Suppressor macrophage (primary cell): ENCODE data around the gene TARM1.
"Not testable (repeated sequence)": the region's sequence is repeated elsewhere in the genome, so short reads cannot be mapped to it uniquely, and the experiment has no call there.

Source experiments
- DNase-seq, 4 experiments: peaks; one replicate each; pipeline ENCODE4 v3.0.0-alpha.2; 2020 to 2022

Gene TARM1

GRCh38 chr19:54099190-54099902 lies 18.2 kb upstream of the TARM1 start:
- DNase-seq, result peak; percentile 58 to 78 (median 72)

- DNase-seq, result peak; percentile 32 to 77 (median 56)
Observed at GRCh38 chr19:54096617-54097106, 15.5 kb upstream of the TARM1 start.

GRCh38 chr19:54095859-54096616 lies 14.9 kb upstream of the TARM1 start:
- peak; percentile 31 to 71 (median 52) for DNase-seq

GRCh38 chr19:54095136-54095858 lies 14.1 kb upstream of the TARM1 start:
- DNase-seq, result no peak

GRCh38 chr19:54094426-54095000 lies 13.3 kb upstream of the TARM1 start:
- DNase-seq, result no peak

GRCh38 chr19:54084410-54084809 lies 3.2 kb upstream of the TARM1 start:
- DNase-seq, result no peak

- peak; percentile 51 to 87 (median 74) for DNase-seq
Observed at GRCh38 chr19:54077334-54077733, 3.8 kb downstream of the TARM1 start.

- DNase-seq, result no peak
Observed at GRCh38 chr19:54074851-54075250, 6.3 kb downstream of the TARM1 start.

- DNase-seq, result no peak
Observed at GRCh38 chr19:54073829-54074228, 7.3 kb downstream of the TARM1 start.

GRCh38 chr19:54069470-54069869 lies 11.7 kb downstream of the TARM1 start:
- DNase-seq, result no peak

- DNase-seq, result peak in 1 of 4 experiments; percentile 24
Observed at GRCh38 chr19:54063350-54064116, 17.6 kb downstream of the TARM1 start, which contains the start of gene VSTM1. Gene VSTM1, minus strand, starts transcription at chr19:54063897. Its CDS starts 120 bp downstream, at chr19:54063777.

GRCh38 chr19:54062643-54063042 lies 18.5 kb downstream of the TARM1 start:
- DNase-seq, result peak; percentile 70 to 88 (median 74)

- peak; percentile 58 to 95 (median 86) for DNase-seq
Observed at GRCh38 chr19:54047616-54048015, 33.5 kb downstream of the TARM1 start.

- no peak for DNase-seq
Observed at GRCh38 chr19:54045771-54046170, 35.4 kb downstream of the TARM1 start.

- DNase-seq, result no peak
Observed at GRCh38 chr19:54042989-54043388, 38.2 kb downstream of the TARM1 start.

- no peak for DNase-seq
Observed at GRCh38 chr19:54041969-54042606, 39.1 kb downstream of the TARM1 start.

GRCh38 chr19:54040003-54040402 lies 41.2 kb downstream of the TARM1 start:
- no peak for DNase-seq

GRCh38 chr19:54036542-54036941 lies 44.6 kb downstream of the TARM1 start:
- not testable (repeated sequence) for DNase-seq

GRCh38 chr19:54035215-54036178 lies 45.7 kb downstream of the TARM1 start:
- peak in 3 of 4 experiments; percentile 18 to 59 (median 48) for DNase-seq
